GM18951 (cell line): ENCODE results near the gene RER1.

Source experiments
- POLR2A ChIP-seq: IDR thresholded peaks from 4 replicates; pipeline ENCODE4 v1.6.1; 2011; ENCODE audit warnings: mild to moderate bottlenecking; ENCODE audit not compliant: insufficient read length, insufficient read depth; ENCODE audit errors: extremely low read depth
- in situ Hi-C: fragments of 300-500 bp; cut with MboI; formaldehyde crosslinking; loops from one replicate; pipeline ENCODE4 v1.12.0; 2022; ENCODE audit warnings: low sequenced_read_pairs, mixed read lengths, inconsistent platforms; ENCODE audit not compliant: unreplicated experiment

RER1 gene

DNA sequence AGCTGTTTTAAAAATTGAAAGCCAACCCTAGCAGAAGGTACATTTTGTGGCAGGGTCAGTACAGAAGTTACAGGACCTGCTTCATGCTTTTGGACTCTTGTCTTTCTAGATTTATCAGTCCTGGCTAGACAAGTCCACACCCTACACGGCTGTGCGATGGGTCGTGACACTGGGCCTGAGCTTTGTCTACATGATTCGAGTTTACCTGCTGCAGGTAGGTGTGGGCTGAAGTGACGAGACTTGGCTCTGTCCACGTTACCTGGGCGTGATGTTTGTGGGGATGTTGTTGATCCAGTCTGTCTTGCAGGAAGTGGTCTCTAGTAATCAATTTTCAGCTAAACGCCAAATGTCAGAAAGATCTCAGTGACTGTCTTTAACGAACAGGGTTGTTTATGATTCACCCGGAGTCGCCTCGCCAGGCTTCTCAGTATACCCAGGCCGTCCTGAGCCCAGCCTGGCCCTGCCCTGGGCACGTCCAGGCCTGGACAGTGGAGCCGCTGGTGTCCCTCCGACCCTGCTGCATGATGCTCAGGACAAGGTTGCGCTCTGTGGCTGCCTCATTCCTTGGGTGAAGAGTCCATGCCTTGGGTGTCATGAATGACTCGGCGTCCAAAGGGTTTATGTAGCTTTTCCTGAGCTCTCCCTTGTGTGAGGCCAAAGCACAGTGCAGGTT, 5.5 kb downstream of the RER1 start:
- no peak for TF ChIP-seq POLR2A
- in situ Hi-C loops = loop anchor here (5.0 kb wide), 1 partner anchor 210 kb away; no protein-coding TSS in a partner anchor

DNA sequence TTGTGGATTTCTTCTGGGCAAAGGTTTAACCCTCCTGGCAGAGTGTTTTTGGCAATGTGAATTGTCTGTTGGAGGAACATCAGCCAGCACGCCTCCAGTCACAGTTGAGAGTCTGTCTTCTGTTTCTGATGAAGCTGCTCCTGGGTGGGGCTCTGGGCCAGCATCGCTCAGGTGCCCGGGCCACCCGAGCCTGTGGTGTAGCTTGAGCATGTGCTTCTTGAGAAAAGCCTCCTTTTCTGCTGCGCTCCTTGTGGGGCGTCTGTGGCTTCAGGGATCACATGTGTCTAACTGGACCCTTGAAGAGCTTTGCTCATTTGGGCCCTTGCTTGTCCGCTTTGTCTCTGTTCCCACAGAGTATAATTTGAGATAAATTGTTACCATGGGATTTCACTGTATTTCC, 7.2 kb downstream of the RER1 start:
- no peak for TF ChIP-seq POLR2A
- in situ Hi-C loops = loop anchor here (5.0 kb wide), 1 partner anchor 212 kb away; no protein-coding TSS in a partner anchor

DNA sequence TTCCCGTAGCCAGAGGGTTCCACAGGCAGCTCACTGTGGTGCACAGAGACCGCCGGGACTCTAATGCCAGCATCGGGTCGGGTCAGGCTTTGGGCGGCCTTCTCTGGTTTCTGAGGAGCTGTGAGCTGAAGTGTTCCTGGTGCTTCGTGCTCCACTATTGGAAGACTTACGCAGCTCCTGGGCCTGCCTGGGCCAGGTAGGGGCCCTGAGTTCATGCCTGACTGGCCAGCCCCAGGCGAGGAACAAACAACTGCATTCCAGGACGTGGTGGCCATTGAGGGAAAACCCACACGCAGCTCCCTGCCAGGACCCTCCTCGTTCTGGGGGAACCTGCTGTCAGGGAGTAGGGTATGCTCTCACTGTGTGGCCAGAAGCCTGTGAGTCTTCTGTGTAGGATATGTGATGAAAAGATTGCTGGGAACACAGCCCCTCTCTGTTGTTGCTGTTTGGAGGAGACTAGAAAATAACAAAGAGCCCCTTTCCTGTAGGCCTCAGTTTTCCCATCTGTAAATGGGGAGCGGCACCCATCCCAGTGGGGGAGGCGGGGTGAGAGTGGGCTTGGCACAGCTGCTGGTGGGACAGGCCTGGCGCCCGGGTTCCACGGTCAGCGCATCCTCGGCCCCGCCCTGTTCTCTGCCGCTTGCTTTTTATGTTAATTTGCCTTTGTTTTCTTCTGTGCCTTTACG, 8.4 kb downstream of the RER1 start:
- no peak for TF ChIP-seq POLR2A
- in situ Hi-C loops = loop anchor here (5.0 to 25.0 kb wide), 3 partner anchors 137 to 1037 kb away; partner anchors contain the start of genes HES5 and PANK4

GRCh38 chr1:2400576-2400909, 8.9 kb downstream of the RER1 start:
- in situ Hi-C loops = loop anchor here (25.0 kb wide), 2 partner anchors 137 to 1037 kb away; partner anchors contain the start of genes HES5 and PANK4
- TF ChIP-seq POLR2A = no peak

- no peak for TF ChIP-seq POLR2A
- in situ Hi-C loops = loop anchor here (25.0 kb wide), 2 partner anchors 136 to 1036 kb away; partner anchors contain the start of genes HES5 and PANK4
Observed at GRCh38 chr1:2400950-2401649, 9.5 kb downstream of the RER1 start.

GRCh38 chr1:2402420-2402819, 10.8 kb downstream of the RER1 start:
- no peak for TF ChIP-seq POLR2A
- in situ Hi-C loops = loop anchor here (25.0 kb wide), 2 partner anchors 135 to 1035 kb away; partner anchors contain the start of genes HES5 and PANK4

DNA sequence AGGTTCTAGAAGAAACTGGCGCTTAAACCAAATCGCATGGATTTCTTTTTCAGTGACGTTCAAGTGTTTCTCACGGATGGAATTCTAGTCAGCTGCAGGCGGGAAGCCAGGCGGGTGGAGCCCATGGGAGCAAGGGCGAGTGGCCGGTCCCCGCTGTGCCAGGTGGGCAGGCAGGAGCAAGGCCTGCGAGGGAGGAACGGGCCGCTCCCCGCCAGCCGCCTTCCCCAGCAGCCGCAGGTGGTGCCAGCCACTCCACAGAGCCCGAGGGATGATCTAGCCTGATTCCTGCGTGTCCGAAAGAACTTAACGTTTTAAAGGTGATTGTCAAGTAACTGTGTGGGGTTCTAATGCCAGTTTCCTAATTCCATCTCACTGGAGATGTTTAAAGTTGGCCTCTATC, 11.6 kb downstream of the RER1 start:
- no peak for TF ChIP-seq POLR2A
- in situ Hi-C loops = loop anchor here (25.0 kb wide), 2 partner anchors 134 to 1034 kb away; partner anchors contain the start of genes HES5 and PANK4

DNA sequence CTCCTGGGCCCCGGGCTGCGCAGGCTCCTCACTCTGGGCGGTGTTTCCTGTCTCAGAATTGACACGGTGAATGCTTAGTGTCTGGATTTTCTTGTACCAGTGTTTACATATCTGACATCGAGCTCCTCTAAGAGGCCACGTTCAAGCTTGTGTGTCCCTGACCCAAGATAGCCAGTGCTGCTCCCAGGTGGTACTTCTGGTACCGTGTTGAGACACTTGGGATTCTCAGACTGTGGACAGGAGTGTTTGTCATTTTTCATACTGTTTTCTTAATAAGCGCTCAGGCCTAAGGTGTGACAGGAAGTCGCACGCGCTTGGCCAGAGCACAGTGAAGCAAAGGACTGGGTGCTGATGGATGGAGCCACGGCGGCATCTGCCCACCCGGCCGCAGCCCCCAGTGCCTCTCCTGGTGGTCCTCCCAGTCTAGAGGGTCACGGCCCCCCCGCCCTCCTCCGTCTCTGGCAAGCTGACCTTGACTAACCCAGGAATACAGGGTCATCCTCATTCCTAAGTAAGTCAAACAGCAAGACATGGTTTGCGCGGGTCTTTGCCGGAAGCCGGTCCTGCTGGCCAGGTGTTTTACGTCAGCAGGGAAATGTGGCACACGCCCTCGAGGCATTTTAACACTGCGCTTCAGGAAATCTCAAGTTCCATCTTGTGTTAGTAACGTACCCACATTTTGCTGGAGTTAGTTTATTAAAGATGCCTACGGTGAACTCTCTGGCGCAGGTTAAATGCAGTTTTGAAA, 12.7 kb downstream of the RER1 start:
- no peak for TF ChIP-seq POLR2A
- in situ Hi-C loops = loop anchor here (25.0 kb wide), 2 partner anchors 133 to 1033 kb away; partner anchors contain the start of genes HES5 and PANK4

DNA sequence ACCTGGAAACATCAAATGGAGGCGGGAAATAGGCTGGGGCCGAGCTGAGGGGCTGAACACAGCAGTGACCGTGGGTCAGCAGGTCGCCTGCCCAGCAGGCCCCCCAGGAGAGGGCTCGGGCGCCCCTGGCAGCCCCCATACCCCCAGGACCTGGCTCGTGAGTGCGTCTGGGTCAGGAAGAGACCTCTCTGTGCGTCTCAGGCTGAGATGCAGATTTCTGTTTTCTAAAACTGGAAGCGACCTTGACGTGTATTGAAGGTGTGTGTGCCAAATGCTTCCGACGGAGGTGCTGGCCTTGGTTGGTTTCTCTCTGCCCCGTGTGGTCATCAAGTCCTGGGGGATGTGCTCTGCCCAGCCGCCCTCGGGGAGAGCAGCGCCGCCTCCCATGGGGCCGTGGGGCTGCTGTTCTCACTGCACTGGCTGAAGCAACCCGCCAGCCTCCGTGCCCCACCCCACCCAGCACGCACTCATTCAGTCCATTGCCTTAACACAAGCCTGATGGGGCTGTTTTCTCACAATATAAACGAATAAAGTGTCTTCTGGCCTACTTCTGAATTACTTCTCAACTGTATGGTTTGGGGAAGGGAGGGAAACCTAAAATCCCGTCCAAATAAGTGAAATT, 13.4 kb downstream of the RER1 start:
- in situ Hi-C loops = loop anchor here (25.0 kb wide), 2 partner anchors 132 to 1032 kb away; partner anchors contain the start of genes HES5 and PANK4
- no peak for TF ChIP-seq POLR2A

DNA sequence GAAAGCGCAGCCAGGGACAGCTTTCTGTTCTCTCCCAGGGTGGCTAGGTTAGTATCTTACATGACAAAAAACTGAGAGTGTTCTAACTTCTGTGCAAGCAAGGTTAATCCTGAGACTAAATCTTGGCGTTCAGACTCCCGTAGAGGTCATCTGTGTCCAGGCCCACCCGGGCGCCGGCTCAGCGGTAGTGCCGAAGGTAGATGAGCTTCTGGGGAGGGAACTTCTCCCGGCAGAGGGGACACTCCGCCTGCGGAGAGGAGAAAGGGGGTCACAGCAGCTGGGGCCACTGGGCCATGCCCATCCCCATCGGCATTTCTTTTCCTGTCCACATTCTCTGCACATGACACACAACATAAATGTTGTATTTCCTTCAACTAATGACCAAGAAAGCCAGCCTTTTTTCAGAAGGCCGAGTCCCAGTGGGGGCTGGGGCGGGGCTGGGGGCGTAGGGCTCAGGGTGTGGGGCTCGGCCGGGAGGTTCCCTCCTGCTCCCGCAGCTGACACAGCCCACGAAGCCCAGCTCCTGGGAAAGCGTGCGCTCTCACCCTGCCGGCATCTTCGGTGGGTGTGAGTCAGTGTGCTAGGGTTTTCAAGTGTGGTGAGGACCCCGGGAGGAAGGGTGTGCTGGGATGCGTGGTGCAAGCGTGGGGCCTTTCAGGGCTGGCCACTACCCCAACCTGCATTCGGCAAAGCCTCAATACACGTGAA, 14.1 kb downstream of the RER1 start:
- TF ChIP-seq POLR2A = no peak
- in situ Hi-C loops = loop anchor here (25.0 kb wide), 2 partner anchors 132 to 1032 kb away; partner anchors contain the start of genes HES5 and PANK4

DNA sequence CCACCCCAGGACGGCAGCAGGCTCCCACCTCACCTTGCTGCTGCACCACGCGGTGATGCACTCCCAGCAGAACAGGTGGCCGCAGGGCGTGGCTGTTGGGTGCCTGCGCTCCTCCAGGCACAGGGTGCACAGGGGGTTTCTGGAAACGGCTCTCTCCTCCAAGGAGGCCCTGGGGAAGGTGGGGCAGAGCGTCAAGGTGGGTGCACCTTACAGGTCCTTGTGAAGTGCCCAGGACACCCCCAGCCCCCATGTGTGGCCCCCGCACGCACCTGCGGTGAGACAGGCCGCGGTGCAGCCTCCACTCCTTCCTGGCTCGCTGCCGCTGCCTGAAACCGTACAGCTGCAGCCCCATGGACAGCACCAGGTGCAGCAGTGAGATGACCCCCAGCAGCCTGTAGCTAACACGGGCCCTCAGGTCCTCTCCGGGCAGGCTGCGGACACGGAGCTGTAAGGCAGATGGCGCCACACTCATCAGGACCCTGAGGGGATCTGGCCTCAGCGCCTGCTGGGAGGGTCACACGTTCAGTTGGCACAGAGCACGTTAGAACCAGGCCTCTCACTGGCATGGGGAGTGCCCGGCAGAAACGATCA, 14.9 kb downstream of the RER1 start:
- in situ Hi-C loops = loop anchor here (25.0 kb wide), 2 partner anchors 131 to 1031 kb away; partner anchors contain the start of genes HES5 and PANK4
- TF ChIP-seq POLR2A = no peak
